K562 (cell line): ENCODE data around the gene SYN1. TPM values are rescaled to one million over a fixed set of nuclear protein-coding genes. Genes with fewer than 3 reads are reported as not detected.

Source experiments
- ARNT ChIP-seq, 2 experiments: fragments of 450-650 bp; IDR thresholded peaks; 2 replicates each; pipeline ENCODE4 v1.6.1; 2016; ENCODE audit warnings: mild to moderate bottlenecking in 1 of 2
- BCOR ChIP-seq: fragments of 450-650 bp; IDR thresholded peaks from 2 replicates; pipeline ENCODE4 v1.6.1; 2016
- CXXC5 ChIP-seq: fragments of 250-450 bp; sonication (Bioruptor Pico); IDR thresholded peaks from 2 replicates; pipeline ENCODE4 v1.8.0; 2022; ENCODE audit warnings: inconsistent platforms, mild to moderate bottlenecking, moderate library complexity
- ETS2 ChIP-seq: IDR thresholded peaks from 2 replicates; pipeline ENCODE4 v1.6.1; 2016; ENCODE audit warnings: borderline replicate concordance, missing genetic modification characterization, mild to moderate bottlenecking, moderate library complexity, missing compliant biosample characterization; ENCODE audit not compliant: poor library complexity, severe bottlenecking
- FOS ChIP-seq: IDR thresholded peaks from 3 replicates; pipeline ENCODE4 v1.6.1; 2011; ENCODE audit not compliant: insufficient read length; ENCODE audit errors: extremely low read depth
- FOXK1 ChIP-seq: sonication (generic); formaldehyde crosslinking; IDR thresholded peaks from 2 replicates; pipeline ENCODE4 v1.8.0; 2022; ENCODE audit warnings: missing genetic modification reagents, mild to moderate bottlenecking, borderline replicate concordance
- FOXK2 ChIP-seq, 2 experiments: fragments of 450-650 bp; IDR thresholded peaks in 1 of 2; conservative IDR thresholded peaks in 1 of 2; 2 replicates each; pipeline ENCODE4 v1.6.1; 2016; ENCODE audit warnings: low read depth in 2 of 2, mild to moderate bottlenecking in 1 of 2
- FOXM1 ChIP-seq, 2 experiments: fragments of 450-650 bp in 1 of 2; sonication (generic) in 1 of 2; formaldehyde crosslinking in 1 of 2; IDR thresholded peaks; 2 replicates each; pipeline versions ENCODE4 v1.6.1 to v1.9.0; 2017 to 2022; ENCODE audit warnings: low read depth in 2 of 2, mild to moderate bottlenecking in 2 of 2, missing genetic modification reagents in 1 of 2, moderate library complexity in 1 of 2
- GTF2B ChIP-seq: IDR thresholded peaks from 2 replicates; pipeline ENCODE4 v1.6.1; 2011; ENCODE audit not compliant: insufficient read length; ENCODE audit errors: extremely low read depth
- HNRNPLL ChIP-seq: fragments of 200-400 bp; formaldehyde crosslinking; IDR thresholded peaks from 2 replicates; pipeline ENCODE4 v1.6.1; 2017; ENCODE audit warnings: low read length, low read depth, mild to moderate bottlenecking; ENCODE audit not compliant: poor library complexity, severe bottlenecking
- KDM5B ChIP-seq: fragments of 200-600 bp; sonication (generic); IDR thresholded peaks from 2 replicates; pipeline ENCODE4 v1.6.1; 2012; ENCODE audit warnings: low read depth, mild to moderate bottlenecking, moderate library complexity, low read length, control low read depth, inconsistent platforms; ENCODE audit not compliant: insufficient replicate concordance
- LCOR ChIP-seq: sonication (generic); formaldehyde crosslinking; IDR thresholded peaks from 2 replicates; pipeline ENCODE4 v1.8.0; 2022; ENCODE audit warnings: mild to moderate bottlenecking, missing genetic modification reagents
- MBD2 ChIP-seq: sonication (generic); IDR thresholded peaks from 2 replicates; pipeline ENCODE4 v1.6.1; 2016; ENCODE audit warnings: low read depth, borderline replicate concordance
- POLR2AphosphoS5 ChIP-seq: IDR thresholded peaks from 2 replicates; pipeline ENCODE4 v1.6.1; 2011; ENCODE audit warnings: mild to moderate bottlenecking, low read depth, low read length, moderate library complexity; ENCODE audit not compliant: control insufficient read depth, insufficient read depth
- SETDB1 ChIP-seq: IDR thresholded peaks from one replicate; pipeline ENCODE4 v1.6.1; 2012; ENCODE audit warnings: low read length, control low read depth, inconsistent platforms
- XRCC3 ChIP-seq: fragments of 450-650 bp; IDR thresholded peaks from 2 replicates; pipeline ENCODE4 v1.6.1; 2017; ENCODE audit warnings: mild to moderate bottlenecking, moderate library complexity
- YBX1 ChIP-seq: fragments of 450-650 bp; IDR thresholded peaks from 2 replicates; pipeline ENCODE4 v1.7.1; 2016; ENCODE audit warnings: mild to moderate bottlenecking
- ZKSCAN1 ChIP-seq: fragments of 150-350 bp; IDR thresholded peaks from 2 replicates; pipeline ENCODE4 v1.6.1; 2016; ENCODE audit warnings: low read depth, low read length
- ZNF140 ChIP-seq: fragments of 250-450 bp; sonication (Bioruptor Pico); IDR thresholded peaks from 2 replicates; pipeline ENCODE4 v1.8.0; 2021; ENCODE audit warnings: moderate library complexity, mild to moderate bottlenecking, inconsistent platforms
- ZNF239 ChIP-seq: fragments of 250-450 bp; sonication (Bioruptor Pico); IDR thresholded peaks from 2 replicates; pipeline ENCODE4 v1.4.0; 2020; ENCODE audit warnings: mild to moderate bottlenecking
- ZNF561 ChIP-seq: fragments of 450-650 bp; formaldehyde crosslinking; conservative IDR thresholded peaks from 2 replicates; pipeline ENCODE4 v1.4.0; 2020; ENCODE audit warnings: mild to moderate bottlenecking, moderate library complexity
- ZSCAN32 ChIP-seq: fragments of 450-650 bp; formaldehyde crosslinking; IDR thresholded peaks from 2 replicates; pipeline ENCODE4 v1.4.0; 2020; ENCODE audit warnings: mild to moderate bottlenecking, moderate library complexity
- polyA plus RNA-seq, 8 experiments: library from polyadenylated mRNA; depleted of rRNA in 4 of 8; stranded (reverse) in 5 of 8; unstranded in 3 of 8; fragments of >200 nt; fragmentation: Nextera tagmentation in 2 of 8; fragmentation: Illumina TruSeq in 1 of 8; extraction: Ambion mirVana in 2 of 8; extraction: Trizol in 1 of 8; gene quantifications; 2 replicates each; pipeline versions ENCODE4 v1.2.1 to v1.2.3, GENCODE V29; 2011 to 2014; ENCODE audit warnings: inconsistent platforms in 1 of 8, missing spikeins in 1 of 8
- total RNA-seq, 7 experiments: library from RNA; depleted of rRNA in 6 of 7; stranded (reverse); fragments of >200 nt in 6 of 7; fragmentation: Illumina TruSeq in 2 of 7; extraction: Trizol in 2 of 7; gene quantifications; 2 replicates each; pipeline versions ENCODE4 v1.2.1 to v1.2.3, GENCODE V29; 2011 to 2021; ENCODE audit warnings: low replicate concordance in 1 of 7
- TF ChIP-seq, protein P1 (sequence below): fragments of 450-650 bp; formaldehyde crosslinking; IDR thresholded peaks from 2 replicates; pipeline ENCODE4 v1.4.0; 2020; ENCODE audit warnings: mild to moderate bottlenecking, mixed read lengths
- TF ChIP-seq, protein P2 (sequence below): fragments of 250-450 bp; sonication (Bioruptor Pico); IDR thresholded peaks from 2 replicates; pipeline ENCODE4 v1.8.0; 2022; ENCODE audit warnings: moderate library complexity, mild to moderate bottlenecking, inconsistent platforms
- TF ChIP-seq, protein P3 (sequence below), 3 experiments: fragments of 200-800 bp in 1 of 3; sonication (Bioruptor generic) in 1 of 3; sonication (generic) in 1 of 3; formaldehyde crosslinking in 1 of 3; IDR thresholded peaks; 2 replicates each; pipeline versions ENCODE4 v1.6.1 to v1.8.0; 2016 to 2022; ENCODE audit warnings: mild to moderate bottlenecking in 2 of 3, missing compliant biosample characterization in 2 of 3, missing genetic modification characterization in 2 of 3, missing genetic modification reagents in 1 of 3

SYN1 gene
- total and polyA plus RNA-seq, 9 of the 15 experiments (the other 6 are each of a cell fraction or from before 2014, with no cell fraction given) = 0.01 to 0.28 (median 0.18) TPM; not detected in 2

DNA sequence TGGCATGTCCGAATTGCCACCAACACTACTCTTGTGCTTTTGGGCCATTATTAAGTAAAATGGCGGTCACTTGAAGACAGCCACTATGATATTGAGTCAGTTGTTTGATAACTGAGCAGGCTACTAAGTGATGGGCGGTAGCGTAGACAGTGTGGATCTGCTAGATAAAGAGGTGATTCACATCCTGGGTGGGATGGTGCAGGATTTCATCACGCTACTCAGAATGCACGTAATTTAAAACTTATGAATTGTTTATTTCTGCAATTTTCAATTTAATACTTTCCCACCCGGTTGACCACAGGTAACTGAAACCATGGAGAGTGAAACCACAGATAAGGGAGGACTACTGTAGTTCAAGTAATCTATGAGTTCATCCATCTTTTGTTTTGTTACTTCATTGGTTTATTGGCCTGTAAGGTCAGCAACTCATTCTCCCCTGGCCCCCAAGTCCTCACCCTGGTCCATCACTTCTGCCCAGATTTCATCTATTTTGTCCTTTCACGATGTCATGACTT is 55.8 kb downstream of the SYN1 start (continued):
- TF ChIP-seq, protein P1, sequence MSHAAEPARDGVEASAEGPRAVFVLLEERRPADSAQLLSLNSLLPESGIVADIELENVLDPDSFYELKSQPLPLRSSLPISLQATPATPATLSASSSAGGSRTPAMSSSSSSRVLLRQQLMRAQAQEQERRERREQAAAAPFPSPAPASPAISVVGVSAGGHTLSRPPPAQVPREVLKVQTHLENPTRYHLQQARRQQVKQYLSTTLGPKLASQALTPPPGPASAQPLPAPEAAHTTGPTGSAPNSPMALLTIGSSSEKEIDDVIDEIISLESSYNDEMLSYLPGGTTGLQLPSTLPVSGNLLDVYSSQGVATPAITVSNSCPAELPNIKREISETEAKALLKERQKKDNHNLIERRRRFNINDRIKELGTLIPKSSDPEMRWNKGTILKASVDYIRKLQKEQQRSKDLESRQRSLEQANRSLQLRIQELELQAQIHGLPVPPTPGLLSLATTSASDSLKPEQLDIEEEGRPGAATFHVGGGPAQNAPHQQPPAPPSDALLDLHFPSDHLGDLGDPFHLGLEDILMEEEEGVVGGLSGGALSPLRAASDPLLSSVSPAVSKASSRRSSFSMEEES (CRISPR knock-in tag) = no peak
- TF ChIP-seq FOXK2 (conservative IDR thresholded peaks at IDR 0.05 in 1 of 2, IDR thresholded peaks at IDR 0.05 in 1 of 2; ENCODE audit: low read depth in 2 of 2) (no peak), ZSCAN32 (CRISPR knock-in tag) (no peak), BCOR (no peak), ARNT (IDR thresholded peaks at IDR 0.05) (no peak), ZKSCAN1 (no peak), CXXC5 (CRISPR knock-in tag) (peak; percentile 74), ETS2 (tag) (no peak), ZNF561 (no peak), POLR2AphosphoS5 (no peak), FOXK1 (no peak), HNRNPLL (no peak), ZNF140 (CRISPR knock-in tag) (no peak), ZNF239 (CRISPR knock-in tag) (no peak), XRCC3 (no peak), FOXM1 (IDR thresholded peaks at IDR 0.05; ENCODE audit: low read depth) (no peak), FOXM1 (CRISPR knock-in tag; IDR thresholded peaks at IDR 0.05; ENCODE audit: low read depth) (no peak), MBD2 (no peak), KDM5B (no peak), YBX1 (no peak), LCOR (CRISPR knock-in tag) (0 out of 2 replicates have a peak, but pooled peaks have one; percentile 56), SETDB1 (no peak), GTF2B (no peak), FOS (peak; percentile 20)
- TF ChIP-seq, protein P2, sequence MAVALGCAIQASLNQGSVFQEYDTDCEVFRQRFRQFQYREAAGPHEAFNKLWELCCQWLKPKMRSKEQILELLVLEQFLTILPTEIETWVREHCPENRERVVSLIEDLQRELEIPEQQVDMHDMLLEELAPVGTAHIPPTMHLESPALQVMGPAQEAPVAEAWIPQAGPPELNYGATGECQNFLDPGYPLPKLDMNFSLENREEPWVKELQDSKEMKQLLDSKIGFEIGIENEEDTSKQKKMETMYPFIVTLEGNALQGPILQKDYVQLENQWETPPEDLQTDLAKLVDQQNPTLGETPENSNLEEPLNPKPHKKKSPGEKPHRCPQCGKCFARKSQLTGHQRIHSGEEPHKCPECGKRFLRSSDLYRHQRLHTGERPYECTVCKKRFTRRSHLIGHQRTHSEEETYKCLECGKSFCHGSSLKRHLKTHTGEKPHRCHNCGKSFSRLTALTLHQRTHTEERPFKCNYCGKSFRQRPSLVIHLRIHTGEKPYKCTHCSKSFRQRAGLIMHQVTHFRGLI (CRISPR knock-in tag) = no peak
- TF ChIP-seq, protein P3, sequence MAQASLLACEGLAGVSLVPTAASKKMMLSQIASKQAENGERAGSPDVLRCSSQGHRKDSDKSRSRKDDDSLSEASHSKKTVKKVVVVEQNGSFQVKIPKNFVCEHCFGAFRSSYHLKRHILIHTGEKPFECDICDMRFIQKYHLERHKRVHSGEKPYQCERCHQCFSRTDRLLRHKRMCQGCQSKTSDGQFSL (CRISPR knock-in tag; IDR thresholded peaks at IDR 0.05) = no peak
- TF ChIP-seq, protein P3 (tag; IDR thresholded peaks at IDR 0.05) = no peak
